HG02678 (cell line): Measurements from ENCODE around the gene PIP5K1C.

Experiments used
- ATAC-seq: cut with Tn5 transposase; IDR thresholded peaks from one replicate; pipeline ENCODE4 v1.9.1; 2021; ENCODE audit warnings: mild to moderate bottlenecking, moderate library complexity; ENCODE audit not compliant: unreplicated experiment

The PIP5K1C gene

GRCh38 chr19:3721887-3722442, 21.7 kb upstream of the PIP5K1C start:
- ATAC-seq = no peak

DNA sequence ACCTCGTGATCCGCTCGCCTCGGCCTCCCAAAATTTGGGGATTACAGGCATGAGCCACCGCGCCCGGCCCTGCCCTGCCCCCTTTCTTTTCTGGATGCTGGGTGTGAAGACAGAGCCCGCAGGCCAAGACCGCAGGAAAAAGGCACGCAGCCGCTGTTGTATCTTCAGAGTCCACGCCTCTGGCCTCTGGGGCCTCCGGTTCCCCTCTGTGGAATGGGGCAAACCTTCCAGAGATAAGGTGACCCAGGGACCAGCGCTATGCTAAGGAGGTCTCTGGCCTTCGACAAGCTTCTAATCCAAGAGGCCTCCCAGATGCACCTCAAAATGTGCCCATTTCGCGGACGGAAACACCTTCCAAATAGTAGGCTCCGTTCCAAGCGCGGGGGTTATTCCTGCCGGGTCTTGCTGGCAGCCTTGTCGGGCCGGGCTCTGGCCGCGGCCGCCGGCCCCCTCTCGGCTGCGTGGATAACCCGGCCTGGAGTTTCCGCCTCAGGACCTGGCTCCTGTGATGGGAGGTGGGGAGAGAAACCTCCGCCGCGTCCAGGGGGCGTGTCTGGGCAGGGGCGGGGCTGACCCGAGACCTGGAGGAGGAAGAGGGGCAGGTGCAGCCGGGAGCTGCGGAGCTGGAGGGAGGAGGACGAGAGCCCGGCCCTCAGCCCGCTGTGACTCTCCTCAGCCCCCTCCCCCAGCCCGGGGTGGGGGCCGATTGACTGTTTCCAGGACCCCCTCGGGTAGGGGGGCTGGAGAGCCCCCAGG, 21.0 kb upstream of the PIP5K1C start:
- ATAC-seq = no peak

DNA sequence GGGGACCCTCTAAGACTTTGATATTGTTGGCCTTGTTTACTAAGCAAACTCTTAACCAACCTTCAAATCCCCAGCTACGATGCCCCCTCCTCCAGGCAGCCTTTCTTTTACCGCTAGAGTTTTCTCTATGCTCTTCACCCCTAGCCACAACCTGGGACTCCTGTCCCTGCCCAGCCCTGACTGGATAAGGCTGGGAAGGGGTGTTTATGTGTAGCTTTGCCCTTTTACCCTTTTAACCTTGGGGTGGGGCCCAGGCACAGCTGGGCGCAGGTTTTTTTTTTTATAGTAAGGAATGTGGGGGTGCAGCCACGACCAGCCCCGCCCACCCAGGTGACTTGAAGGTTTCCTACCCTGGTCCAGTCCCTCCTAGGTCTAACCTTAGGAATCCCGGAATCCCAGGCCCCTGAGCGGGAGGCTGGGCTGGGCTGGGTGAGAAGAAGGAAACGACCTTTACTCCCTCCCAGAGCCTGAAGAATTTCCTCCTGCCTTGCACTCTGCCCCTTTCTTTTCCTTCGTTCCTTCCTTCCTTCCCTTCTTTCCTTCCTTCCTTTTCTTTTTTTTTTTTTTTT, 20.2 kb upstream of the PIP5K1C start:
- no peak for ATAC-seq

DNA sequence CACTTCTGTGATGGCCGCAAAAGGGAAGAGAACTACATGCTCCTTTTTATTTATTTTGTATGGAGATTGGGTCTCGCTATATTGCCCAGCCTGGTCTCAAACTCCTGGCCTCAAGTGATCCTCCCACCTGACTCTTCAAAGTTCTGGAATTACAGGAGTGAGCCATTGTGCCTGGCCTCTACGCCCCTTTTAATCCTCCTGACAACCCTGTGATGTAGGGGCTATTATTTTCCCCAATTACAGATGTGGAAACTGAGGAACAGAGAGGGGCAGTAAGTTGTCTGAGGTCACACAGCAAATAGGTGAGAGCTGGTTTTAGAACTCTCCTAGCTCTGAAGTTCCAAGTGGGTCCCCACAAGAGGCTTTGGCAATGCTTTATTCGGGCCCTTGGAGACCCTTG, 19.6 kb upstream of the PIP5K1C start:
- ATAC-seq = no peak

DNA sequence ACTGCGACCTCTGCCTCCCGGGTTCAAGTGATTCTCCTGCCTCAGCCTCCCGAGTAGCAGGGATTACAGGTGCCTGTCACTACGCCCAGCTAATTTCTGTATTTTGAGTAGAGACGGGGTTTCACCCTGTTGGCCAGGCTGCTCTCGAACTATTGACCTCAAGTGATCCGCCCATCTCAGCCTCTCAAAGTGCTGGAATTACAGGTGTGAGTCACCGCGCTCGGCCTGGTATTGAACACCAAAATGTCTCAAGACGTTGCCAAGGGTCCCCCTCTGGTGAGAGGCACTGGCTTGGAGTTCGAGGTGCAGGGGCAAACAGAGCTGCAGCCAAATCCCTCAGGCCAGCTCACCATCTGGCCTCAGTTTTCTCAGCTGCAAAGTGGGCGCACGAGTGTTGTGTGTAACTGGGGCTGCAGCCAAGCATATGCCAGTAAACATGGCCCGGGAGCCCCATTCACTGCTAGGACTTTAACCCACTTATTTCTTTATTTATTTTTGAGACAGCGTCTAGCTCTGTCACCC, 15.9 kb upstream of the PIP5K1C start:
- no peak for ATAC-seq

DNA sequence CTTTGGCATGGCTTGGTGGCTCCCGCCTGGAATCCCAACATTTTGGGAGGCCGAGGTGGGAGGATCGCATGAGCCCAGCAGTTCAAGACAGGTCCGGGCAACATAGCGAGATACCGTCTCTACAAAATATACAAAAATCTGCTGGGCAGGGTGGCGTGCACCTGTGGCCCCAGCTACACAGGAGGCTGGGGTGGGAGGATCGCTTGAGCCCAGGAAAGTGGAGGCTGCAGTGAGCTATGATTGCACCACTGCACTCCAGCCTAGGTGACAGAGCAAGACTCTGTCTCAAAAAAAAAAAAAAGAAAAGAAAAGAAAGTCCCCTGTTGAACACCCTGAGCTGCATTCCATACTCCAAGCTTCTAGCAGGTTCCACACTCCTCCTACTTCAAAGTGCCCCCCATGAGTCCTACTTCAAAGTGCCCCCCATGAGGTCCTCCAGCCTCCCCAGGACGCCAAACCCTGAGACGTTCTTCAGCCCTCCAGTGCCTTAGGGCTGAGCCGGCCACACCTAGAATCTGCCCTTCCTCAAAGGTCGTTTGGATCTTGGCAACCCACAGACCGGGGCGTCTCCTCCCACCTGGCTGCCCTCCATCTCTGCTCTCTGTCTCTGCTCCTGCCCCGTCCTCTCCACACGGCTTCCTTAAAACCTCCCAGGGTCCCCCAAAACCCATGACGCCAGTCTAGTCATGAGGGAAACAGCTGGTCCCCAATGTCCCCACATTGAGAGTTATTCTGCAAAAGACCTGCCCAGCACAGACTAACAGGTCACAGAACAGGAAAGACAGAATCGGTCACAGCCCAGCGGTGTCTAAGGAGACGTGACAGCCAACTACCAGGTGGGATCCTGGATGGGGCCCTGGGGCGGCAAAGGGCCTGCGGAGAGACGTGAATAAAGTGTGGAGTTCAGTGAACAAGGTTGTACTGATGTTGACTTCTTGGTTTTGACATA, 12.7 kb upstream of the PIP5K1C start:
- ATAC-seq = no peak

DNA sequence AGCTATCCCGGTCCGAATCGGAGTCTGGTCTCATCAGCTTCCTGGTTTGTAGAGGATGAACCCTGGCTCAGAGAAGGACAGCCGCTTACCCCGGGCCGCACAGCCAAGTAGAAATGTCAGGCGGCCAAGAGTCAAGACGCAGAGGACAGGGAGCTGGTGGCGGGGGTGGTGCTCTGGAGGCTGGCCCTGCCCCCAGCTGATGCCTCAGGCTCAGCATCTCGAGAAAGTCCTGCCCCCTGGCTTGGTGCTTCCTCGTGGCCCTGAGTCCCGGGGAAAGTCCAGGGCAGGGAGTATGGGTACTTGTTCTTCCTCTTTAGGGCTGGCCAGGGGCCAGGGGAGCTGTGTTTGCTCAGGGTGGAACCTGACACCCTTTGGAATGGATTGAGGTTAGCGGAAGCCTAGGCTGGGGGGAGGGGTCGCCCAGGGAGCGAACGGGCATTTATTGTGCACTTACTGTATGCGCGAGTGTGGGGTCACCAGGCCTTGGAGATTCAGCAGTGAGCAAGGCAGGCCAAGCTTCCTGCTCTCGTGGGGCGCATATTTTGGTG, 10.1 kb upstream of the PIP5K1C start:
- ATAC-seq = no peak

GRCh38 chr19:3708207-3708931, 8.1 kb upstream of the PIP5K1C start, which contains the start of gene TJP3:
Gene TJP3 (plus strand): TSS chr19:3708384. CDS start chr19:3728433, 20,049 bp downstream.
- ATAC-seq = no peak

GRCh38 chr19:3707868-3708206, 7.6 kb upstream of the PIP5K1C start:
- no peak for ATAC-seq

DNA sequence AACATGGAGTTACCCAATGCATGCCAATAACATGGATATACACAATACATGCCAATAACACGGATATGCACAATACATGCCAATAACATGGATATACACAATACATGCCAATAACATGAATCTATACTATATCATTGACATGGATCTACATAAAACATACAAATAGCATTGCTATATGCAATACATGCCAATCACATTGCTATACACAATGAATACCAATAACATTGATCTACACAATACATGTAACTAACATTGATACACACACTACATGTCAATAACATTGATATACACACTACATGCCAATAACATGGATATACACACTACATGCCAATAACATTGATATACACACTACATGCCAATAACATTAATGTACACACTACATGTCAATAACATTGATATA, 932 bp upstream of the PIP5K1C start:
- no peak for ATAC-seq

GRCh38 chr19:3699741-3700241, 477 bp downstream of the PIP5K1C start:
- no peak for ATAC-seq

GRCh38 chr19:3698974-3699740, 1.1 kb downstream of the PIP5K1C start:
- ATAC-seq = no peak

GRCh38 chr19:3698386-3698950, 1.8 kb downstream of the PIP5K1C start:
- ATAC-seq = no peak

DNA sequence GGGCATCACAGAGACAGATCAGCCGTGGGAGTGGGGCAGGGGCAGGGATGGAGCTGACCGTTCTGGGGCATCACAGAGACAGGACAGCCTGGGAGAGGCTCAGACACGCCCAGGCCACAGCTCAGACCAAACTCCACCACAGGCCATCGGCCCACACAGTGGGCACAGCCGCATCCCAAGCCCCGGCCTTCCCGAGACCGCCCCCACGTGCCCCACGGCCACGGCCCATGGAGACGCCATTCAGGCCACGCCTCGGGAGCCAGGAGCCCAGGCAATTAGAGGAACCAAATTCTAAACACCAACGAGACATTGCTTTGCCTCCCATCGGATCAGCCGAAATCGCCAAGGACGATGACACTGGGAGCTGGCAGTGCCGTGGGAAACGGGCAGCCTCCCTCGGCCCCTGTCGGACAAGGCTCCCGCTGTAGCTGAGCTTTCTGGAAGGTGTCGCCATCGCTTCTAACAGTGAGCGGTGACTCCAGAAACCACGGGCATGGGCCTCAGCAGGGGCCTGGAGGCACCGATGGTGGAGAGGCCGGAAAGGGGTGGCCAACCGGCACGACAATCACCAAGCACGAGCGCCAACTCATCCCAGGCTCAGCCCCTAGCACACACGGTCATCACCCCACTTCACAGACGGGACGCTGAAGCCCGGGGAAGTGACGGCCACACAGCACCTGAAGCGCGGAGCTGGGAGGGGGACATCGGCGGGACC, 2.4 kb downstream of the PIP5K1C start:
- no peak for ATAC-seq

DNA sequence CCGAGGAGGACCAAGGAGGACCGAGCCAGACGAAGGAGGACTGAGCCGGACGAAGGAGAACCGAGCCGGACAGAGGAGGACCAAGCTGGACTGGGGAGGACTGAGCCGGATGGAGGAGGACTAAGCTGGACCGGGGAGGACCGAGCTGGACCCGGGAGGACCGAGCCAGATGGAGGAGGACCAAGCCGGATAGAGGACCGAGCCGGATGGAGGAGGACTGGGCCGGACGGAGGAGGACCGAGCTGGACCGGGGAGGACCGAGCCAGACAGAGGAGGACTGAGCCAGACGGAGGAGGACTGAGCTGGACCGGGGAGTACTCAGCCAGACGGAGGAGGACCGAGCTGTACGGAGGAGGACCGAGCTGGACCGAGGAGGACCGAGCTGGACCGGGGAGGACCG, 3.2 kb downstream of the PIP5K1C start:
- no peak for ATAC-seq

GRCh38 chr19:3696660-3696995, 3.6 kb downstream of the PIP5K1C start:
- ATAC-seq = no peak

GRCh38 chr19:3695986-3696659, 4.1 kb downstream of the PIP5K1C start:
- no peak for ATAC-seq
